Skeletal muscle cell (primary cell): ENCODE data around the gene EZH2.

Source experiments
- DNase-seq: peaks from one replicate; pipeline ENCODE4 v3.0.0-alpha.2; 2010; ENCODE audit warnings: low read depth
- H3K4me3 ChIP-seq: 2 replicates; pipeline ENCODE4 v1.5.1; 2011; ENCODE audit warnings: low read depth, mild to moderate bottlenecking, control low read depth, low read length, moderate library complexity

The EZH2 gene

GRCh38 chr7:148884049-148884298 is at the start of gene EZH2:
EZH2 (minus strand) TSS chr7:148884291; CDS start chr7:148847298, 36,993 bp downstream.
- H3K4me3 ChIP-seq: peak within 1 kb of the TSS; percentile 71
- DNase-seq: no peak

- H3K4me3 ChIP-seq: no peak overlapping the region
- no peak for DNase-seq
Observed at GRCh38 chr7:148931470-148931869, 47.4 kb upstream of the EZH2 start.

GRCh38 chr7:148930335-148930734 is 46.2 kb upstream of the EZH2 start:
- no peak for DNase-seq

GRCh38 chr7:148929176-148929575 is 45.1 kb upstream of the EZH2 start:
- DNase-seq: no peak

More at GRCh38 chr7:148930335-148930734, 46.2 kb upstream of the EZH2 start:
- H3K4me3 ChIP-seq: no peak overlapping the region

GRCh38 chr7:148927123-148928045 is 43.3 kb upstream of the EZH2 start:
- H3K4me3 ChIP-seq: no peak overlapping the region
- DNase-seq: no peak

More at GRCh38 chr7:148929176-148929575, 45.1 kb upstream of the EZH2 start:
- H3K4me3 ChIP-seq: no peak overlapping the region

- no peak overlapping the region for H3K4me3 ChIP-seq
- DNase-seq: no peak
Observed at GRCh38 chr7:148925836-148926235, 41.7 kb upstream of the EZH2 start.

GRCh38 chr7:148924011-148924410 is 39.9 kb upstream of the EZH2 start:
- H3K4me3 ChIP-seq: no peak overlapping the region
- no peak for DNase-seq

GRCh38 chr7:148921806-148922205 is 37.7 kb upstream of the EZH2 start:
- no peak overlapping the region for H3K4me3 ChIP-seq
- DNase-seq: no peak

GRCh38 chr7:148921189-148921588 is 37.1 kb upstream of the EZH2 start:
- H3K4me3 ChIP-seq: no peak overlapping the region
- no peak for DNase-seq

- no peak overlapping the region for H3K4me3 ChIP-seq
- DNase-seq: no peak
Observed at GRCh38 chr7:148919859-148920258, 35.8 kb upstream of the EZH2 start.

- no peak for DNase-seq
Observed at GRCh38 chr7:148918058-148918596, 34.0 kb upstream of the EZH2 start.

GRCh38 chr7:148916186-148916585 is 32.1 kb upstream of the EZH2 start:
- peak; percentile 53 for DNase-seq
- no peak overlapping the region for H3K4me3 ChIP-seq

More at GRCh38 chr7:148918058-148918596, 34.0 kb upstream of the EZH2 start:
- no peak overlapping the region for H3K4me3 ChIP-seq

- no peak for DNase-seq
Observed at GRCh38 chr7:148915211-148915610, 31.1 kb upstream of the EZH2 start.

GRCh38 chr7:148914208-148914777 is 30.2 kb upstream of the EZH2 start:
- peak; percentile 41 for DNase-seq
- no peak overlapping the region for H3K4me3 ChIP-seq

More at GRCh38 chr7:148915211-148915610, 31.1 kb upstream of the EZH2 start:
- no peak overlapping the region for H3K4me3 ChIP-seq

GRCh38 chr7:148912758-148913541 is 28.9 kb upstream of the EZH2 start:
- no peak overlapping the region for H3K4me3 ChIP-seq
- no peak for DNase-seq

- DNase-seq: no peak
- H3K4me3 ChIP-seq: no peak overlapping the region
Observed at GRCh38 chr7:148912151-148912550, 28.1 kb upstream of the EZH2 start.

- H3K4me3 ChIP-seq: no peak overlapping the region
- no peak for DNase-seq
Observed at GRCh38 chr7:148911626-148912025, 27.5 kb upstream of the EZH2 start.

GRCh38 chr7:148909568-148909967 is 25.5 kb upstream of the EZH2 start:
- H3K4me3 ChIP-seq: no peak overlapping the region
- no peak for DNase-seq

GRCh38 chr7:148906707-148907498 is 22.8 kb upstream of the EZH2 start:
- no peak for DNase-seq
- H3K4me3 ChIP-seq: no peak overlapping the region
